Pulmonary artery endothelial cell (primary cell): ENCODE measurements around the gene TRPV6. TPM values are rescaled to one million over a fixed set of nuclear protein-coding genes. Genes with fewer than 3 reads are reported as not detected.

Source experiments
- DNase-seq: peaks from one replicate; pipeline ENCODE4 v3.0.0-alpha.2; 2011; ENCODE audit warnings: low read depth, low spot score
- total RNA-seq: library from RNA; depleted of rRNA; stranded (reverse); fragments of >200 nt; gene quantifications from 2 replicates; pipeline ENCODE4 v1.2.3, GENCODE V29; 2014

TRPV6 gene
- not detected in 2 replicates for total RNA-seq

- DNase-seq, result no peak
Measured at GRCh38 chr7:142885311-142886230, at the start of gene TRPV6. Gene TRPV6 (minus strand): TSS chr7:142885745.

- DNase-seq, result no peak
Measured at GRCh38 chr7:142934056-142934455, 48.5 kb upstream of the TRPV6 start.

- no peak for DNase-seq
Measured at GRCh38 chr7:142933624-142934023, 48.1 kb upstream of the TRPV6 start, which contains the start of gene TRPV5. Gene TRPV5 (minus strand): TSS chr7:142933746. CDS start chr7:142933459, 287 bp downstream.

DNA sequence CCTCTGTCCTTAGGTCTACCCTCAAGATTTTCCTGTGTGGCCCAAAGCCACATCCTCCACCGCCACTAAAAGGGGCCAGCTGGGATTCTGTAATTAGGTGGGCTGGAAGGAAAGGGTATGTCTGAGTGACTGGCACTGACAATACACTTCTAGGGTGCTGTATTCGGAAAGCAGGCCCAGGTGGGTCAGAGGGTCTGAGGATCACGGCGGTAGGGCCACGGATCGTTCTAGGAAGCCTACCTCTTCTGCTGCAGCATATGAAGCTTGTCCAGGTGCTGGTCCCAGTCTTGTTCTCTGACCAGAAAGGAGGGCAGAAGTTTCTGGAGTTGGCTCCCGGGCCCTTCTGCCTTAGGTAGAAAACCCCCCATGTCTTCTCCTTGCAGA, 47.5 kb upstream of the TRPV6 start:
- no peak for DNase-seq

- DNase-seq, result no peak
Measured at GRCh38 chr7:142932386-142933091, 47.0 kb upstream of the TRPV6 start.

DNA sequence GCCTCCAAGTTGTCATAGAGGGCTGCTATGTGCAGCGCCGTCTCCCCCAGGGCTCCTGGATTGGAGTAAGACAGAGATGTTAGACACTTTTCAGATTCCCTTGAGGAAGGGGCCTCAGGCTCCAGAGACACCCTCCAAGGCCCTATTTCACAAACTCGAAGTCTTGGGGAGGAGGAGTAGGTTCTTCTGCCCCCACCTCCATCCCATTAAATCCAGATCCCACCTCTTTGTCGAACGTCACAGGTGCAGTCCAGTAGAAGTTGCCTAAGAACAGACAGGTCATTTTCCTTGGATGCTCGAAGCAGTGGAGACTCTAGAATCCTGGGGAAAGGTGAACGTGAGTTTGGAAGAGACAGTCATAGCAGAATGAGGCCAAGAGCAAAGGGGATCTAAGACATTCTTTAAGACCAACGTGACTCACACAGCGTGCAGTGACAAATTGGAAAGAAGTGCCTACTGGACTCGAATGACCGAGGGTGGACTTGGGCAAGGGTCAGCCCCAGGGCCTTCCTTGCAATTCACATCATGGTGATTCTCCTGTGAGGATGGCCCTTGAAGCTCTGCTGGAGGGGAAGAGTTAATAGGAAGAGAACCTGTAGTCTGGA, 44.7 kb upstream of the TRPV6 start:
- no peak for DNase-seq

GRCh38 chr7:142927949-142928348, 42.4 kb upstream of the TRPV6 start:
- no peak for DNase-seq

- DNase-seq, result no peak
Measured at GRCh38 chr7:142927085-142927745, 41.7 kb upstream of the TRPV6 start.

GRCh38 chr7:142925413-142925812, 39.9 kb upstream of the TRPV6 start:
- no peak for DNase-seq

- no peak for DNase-seq
Measured at GRCh38 chr7:142923391-142923790, 37.8 kb upstream of the TRPV6 start.

DNA sequence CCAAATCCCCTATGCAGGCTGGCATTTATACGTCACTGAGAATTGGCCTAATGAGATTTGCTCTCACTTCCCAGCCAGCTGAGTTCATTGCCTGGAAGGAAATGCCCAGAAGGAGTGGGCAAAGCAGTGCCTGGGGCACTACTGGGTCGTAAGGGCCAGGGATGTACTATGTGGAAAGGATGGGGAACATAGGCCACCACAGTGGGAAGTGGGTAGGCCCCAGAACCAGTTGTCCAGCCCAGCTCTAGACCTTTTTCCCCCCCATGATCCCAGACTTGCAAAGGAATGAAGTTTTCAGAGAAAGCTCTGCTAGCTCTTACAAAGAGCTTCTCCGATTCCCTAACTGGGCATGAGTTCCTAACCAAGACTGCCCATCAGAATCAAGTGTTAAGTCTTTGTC, 34.1 kb upstream of the TRPV6 start:
- DNase-seq, result no peak

GRCh38 chr7:142918901-142919300, 33.4 kb upstream of the TRPV6 start:
- DNase-seq, result no peak

DNA sequence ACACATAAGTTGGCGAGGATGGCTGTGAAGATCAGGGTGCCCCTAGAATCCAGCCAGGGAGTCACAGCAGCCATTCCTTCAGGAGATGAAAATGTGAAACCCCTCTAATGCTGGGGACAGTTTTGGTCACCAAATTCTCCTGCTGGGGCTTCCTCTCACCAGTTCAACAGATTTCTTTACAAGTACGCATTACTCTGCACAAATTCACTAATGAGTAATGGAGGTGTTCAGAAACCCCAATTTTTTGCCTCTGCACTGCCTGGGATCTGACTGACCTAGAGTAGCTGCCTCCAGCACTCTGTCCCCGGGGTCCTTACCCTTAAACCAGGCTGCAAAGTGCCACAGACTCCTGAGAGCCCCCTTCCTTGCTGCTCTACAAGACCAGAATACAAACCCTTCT, 31.9 kb upstream of the TRPV6 start:
- no peak for DNase-seq

DNA sequence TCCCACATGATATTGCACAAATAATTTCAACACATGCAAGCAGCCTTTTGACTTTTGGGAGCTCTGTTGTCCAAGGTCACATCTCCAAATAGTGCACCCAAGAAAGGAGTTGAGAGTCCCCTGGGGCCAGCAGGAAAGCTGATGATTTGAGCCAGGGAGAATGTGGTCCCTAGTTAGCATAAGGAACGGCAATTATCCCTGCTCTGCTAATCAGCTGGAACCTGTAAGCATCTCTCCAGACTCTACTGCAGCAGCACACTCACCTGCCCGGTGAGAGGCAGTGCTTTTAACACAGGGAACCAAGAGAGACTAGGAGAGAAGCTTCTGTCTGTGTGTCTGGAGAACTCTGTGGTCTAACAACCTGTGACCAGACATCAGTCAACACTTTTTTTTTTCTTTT, 31.0 kb upstream of the TRPV6 start:
- DNase-seq, result no peak

DNA sequence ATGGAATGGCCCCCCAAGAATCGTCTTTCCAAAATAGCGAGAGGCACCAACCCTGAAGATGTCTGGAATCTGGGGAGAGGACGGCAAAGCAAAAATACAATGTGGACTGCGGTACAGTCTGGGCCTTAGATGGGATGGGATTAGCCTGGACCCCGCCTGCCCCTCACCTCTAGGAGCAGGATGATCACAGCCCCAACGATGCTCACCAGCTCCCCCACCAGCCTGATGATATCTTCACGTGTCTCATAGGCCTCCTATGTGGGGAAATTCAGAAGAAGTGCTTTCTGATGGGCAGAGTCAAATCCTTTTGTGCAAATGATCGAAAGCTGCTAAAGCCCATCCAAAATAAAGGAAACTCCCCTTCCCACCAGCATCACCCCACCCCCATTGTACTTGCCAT, 29.8 kb upstream of the TRPV6 start:
- DNase-seq, result no peak

GRCh38 chr7:142914121-142914520, 28.6 kb upstream of the TRPV6 start:
- DNase-seq, result no peak

GRCh38 chr7:142913566-142913965, 28.0 kb upstream of the TRPV6 start:
- no peak for DNase-seq

DNA sequence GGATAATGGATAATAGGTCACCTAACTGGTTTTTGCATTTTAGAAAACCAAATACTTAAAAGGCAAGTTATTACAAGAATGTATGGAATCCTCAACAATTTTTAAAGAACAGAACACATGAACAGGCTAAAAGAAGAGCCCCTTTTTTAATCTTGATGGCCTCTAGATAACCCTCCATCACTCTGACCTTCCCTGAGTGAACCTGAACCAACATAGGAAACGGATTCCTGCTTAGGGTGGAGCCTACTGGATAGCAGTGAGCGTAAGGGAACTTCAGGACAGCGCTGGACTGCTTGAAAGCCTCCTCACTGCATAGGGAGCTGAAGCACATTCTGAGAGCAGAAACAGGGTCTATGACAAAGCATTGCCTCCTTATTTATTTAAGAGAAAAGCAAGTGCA, 27.5 kb upstream of the TRPV6 start:
- no peak for DNase-seq

DNA sequence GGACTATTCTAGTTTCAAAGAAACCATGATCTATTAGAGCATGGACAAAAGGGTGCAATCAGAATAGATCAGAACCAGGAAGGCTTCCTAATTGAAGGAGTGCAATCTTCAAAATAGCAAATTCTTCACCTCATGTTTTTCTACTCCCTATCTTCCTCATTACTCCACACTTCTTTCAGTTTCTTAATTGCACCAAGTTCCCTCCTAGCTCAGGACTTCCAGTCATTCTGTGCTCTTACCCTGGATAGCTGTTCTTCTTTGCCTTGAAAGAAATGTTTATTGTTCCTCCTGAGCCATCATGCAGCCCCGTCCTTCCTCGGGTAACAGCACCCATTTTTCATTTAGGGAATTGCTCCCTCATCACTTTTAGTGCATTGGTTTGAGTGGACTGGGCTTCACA, 24.9 kb upstream of the TRPV6 start:
- no peak for DNase-seq

GRCh38 chr7:142910031-142910433, 24.5 kb upstream of the TRPV6 start:
- DNase-seq, result no peak
